NCI-H748 (cell line): ENCODE measurements around the gene LZTR1.
A peak's percentile ranks its signal among the peaks of the same experiment; 100 is the strongest.
"Not testable (repeated sequence)": the region's sequence is repeated elsewhere in the genome, so short reads cannot be mapped to it uniquely, and the experiment has no call there.

Source experiments
- DNase-seq: peaks from one replicate; lab custom pipeline; 2025; ENCODE audit not compliant: unreplicated experiment; lab: John Stamatoyannopoulos, UW

The LZTR1 gene

GRCh38 chr22:20981787-20982562 lies at the start of gene LZTR1:
LZTR1 (plus strand) TSS chr22:20982297; CDS start chr22:20982372, 75 bp downstream.
- peak; percentile 71 for DNase-seq

DNA sequence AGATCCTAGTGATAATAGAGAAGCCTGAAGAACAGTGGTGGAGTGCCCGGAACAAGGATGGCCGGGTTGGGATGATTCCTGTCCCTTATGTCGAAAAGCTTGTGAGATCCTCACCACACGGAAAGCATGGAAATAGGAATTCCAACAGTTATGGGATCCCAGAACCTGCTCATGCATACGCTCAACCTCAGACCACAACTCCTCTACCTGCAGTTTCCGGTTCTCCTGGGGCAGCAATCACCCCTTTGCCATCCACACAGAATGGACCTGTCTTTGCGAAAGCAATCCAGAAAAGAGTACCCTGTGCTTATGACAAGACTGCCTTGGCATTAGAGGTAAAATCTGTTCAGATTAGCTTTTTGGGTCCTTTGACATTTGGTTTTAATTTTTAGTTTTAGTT lies 48.2 kb upstream of the LZTR1 start:
- no peak for DNase-seq

- not testable (repeated sequence) for DNase-seq
Observed at GRCh38 chr22:20935049-20935448, 47.0 kb upstream of the LZTR1 start.

DNA sequence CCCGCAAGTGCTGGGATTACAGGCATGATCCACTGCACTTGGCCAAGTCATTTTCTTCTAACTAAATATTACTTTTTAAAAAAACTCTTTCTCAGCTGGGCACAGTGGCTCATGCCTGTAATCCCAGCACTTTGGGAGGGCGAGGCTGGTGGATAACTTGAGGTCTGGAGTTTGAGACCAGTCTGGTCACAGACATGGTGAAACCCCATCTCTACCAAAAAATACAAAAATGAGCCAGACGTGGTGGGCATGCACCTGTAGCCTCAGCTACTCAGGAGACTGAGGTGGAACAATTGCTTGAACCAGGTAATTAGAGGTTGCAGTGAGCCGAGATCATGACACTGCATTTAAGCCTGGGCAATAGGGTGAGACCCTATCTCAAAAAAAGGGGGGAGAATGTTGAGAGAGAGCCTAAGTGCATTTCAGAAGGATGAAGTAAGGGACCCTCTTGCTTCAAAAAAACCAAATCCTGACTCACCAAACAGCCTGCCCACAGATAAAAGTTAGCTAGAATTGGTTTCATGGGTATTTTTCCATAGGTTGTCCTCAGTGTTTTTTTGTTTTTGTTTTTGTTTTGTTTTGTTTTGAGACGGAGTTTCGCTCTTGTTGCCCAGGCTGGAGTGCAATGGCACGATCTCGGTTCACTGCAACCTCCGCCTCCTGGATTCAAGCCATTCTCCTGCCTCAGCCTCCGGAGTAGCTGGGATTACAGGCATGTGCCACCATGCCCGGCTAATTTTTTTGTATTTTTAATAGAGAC lies 46.1 kb upstream of the LZTR1 start:
- not testable (repeated sequence) for DNase-seq

GRCh38 chr22:20937031-20937793 lies 44.9 kb upstream of the LZTR1 start:
- no peak for DNase-seq

GRCh38 chr22:20937794-20938671 lies 44.1 kb upstream of the LZTR1 start:
- DNase-seq, result no peak

DNA sequence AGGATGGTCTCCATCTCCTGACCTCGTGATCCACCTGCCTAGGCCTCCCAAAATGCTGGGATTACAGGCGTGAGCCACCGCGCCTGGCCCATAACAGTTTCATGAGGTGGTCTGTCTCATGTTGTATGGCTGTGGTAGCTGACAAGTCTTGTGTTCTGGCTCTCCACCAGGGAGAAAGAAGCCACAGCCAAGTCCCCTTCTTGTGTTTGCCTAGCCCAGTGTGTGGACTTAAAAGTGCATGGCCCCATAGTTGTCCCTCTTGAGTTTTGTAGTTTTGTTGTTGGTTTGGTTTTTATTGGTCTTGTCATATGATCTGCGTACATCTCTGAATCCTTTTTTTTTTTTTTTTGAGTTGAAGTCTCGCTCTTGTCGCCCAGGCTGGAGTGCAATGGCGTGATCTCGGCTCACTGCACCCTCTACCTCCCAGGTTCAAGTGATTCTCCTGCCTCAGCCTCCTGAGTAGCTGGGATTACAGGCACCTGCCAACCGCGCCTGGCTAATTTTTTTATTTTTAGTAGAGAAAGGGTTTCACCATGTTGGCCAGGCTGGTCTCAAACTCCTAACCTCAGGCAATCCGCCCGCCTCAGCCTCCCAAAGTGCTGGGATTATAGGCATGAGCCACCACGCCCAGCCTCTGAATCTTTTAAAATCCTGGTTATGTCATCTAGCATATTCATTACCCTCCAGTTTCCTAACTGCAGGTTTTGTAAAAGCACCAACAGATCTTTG lies 42.5 kb upstream of the LZTR1 start:
- not testable (repeated sequence) for DNase-seq

DNA sequence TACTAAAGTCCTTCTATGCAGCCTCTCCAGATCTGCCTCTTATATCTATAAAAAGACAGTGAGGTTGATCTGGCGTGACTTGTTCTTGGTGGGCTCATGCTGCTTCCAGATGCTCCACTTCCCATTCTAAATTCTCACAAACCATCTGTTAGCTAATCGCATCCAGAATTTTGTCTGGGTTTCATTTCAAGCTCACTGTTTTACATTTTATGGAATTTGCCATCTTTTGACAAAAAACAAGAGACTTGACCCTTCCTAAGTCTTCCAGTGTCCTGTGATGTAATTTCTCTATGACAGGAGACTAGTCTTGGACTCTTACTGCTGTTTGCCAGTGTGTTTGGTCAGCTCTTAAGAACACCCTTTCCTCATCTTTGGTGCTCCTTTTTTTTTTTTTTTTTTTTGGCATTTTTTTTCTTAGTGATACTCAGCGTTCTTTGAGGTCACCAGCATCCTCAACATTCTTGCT lies 41.9 kb upstream of the LZTR1 start:
- no peak for DNase-seq

DNA sequence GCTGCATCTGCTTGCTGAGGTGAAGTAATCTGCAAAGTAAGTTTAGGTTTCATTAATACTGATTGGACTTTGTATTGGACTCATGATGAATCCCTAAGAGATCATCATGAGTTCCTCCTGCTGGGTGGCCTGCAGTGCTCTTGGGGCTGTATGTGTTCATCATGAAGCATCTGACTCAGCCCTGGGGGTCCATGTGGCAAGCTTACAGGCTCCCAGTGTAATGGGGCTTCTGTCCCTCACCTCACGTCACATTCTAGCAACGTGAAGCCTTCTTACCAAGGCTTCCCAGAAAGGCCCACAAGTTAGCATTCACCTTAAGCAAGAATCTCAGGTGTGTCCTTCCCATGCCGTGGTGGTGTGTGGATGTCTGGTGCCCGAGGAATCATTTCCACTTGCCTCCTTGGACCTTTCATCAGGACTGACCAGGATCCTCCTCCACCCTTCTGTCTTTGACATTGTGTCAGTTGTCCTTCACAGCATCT lies 41.2 kb upstream of the LZTR1 start:
- no peak for DNase-seq

DNA sequence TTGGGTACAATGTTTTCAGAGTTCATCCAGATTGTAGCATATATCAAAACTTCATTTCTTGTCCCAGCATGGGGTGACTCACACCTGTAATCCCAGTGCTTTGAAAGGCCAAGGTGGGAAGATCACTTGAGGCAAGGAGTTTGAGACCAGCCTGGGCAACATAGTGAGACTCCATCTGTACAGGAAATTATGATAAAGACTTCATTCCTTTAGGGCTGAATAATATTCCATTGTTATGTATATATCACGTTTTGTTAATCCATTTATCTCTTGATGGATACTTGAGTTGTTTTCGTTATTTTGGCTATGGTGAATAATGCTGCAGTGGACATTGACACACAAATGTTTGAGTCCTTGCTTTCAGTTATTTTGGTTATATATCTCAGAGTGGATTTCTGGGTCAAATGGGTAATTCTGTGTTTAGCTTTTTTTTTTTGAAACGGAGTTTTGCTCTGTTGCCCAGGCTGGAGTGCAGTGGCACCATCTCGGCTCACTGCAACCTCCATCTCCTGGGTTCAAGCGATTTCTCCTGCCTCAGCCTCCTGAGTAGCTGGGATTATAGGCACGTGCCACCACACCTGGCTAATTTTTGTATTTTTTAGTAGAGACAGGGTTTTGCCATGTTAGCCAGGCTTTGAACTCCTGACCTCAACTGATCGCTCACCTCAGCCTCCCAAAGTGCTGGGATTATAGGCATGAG lies 39.7 kb upstream of the LZTR1 start:
- DNase-seq, result not testable (repeated sequence)

GRCh38 chr22:20943104-20943933 lies 38.8 kb upstream of the LZTR1 start:
- no peak for DNase-seq

DNA sequence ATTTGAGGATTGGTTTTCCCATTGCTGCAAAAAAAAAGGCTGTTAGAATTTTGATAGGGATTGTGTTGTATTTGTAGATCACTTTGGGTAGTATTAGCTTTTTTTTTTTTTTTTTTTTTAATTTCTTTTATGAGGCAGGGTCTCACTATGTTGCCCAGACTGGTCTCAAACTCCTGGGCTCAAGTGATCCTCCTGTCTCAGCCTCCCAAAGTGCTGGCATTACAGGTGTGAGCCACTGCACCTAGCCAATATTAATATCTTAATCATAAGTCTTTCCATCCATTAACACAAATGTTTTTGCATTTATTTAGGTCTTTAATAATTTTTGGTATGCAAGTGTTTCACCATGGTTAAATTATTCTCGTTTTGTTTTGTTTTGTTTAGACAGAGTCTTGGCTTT lies 38.1 kb upstream of the LZTR1 start:
- DNase-seq, result no peak

- DNase-seq, result no peak
Observed at GRCh38 chr22:20945578-20945934, 36.5 kb upstream of the LZTR1 start.

DNA sequence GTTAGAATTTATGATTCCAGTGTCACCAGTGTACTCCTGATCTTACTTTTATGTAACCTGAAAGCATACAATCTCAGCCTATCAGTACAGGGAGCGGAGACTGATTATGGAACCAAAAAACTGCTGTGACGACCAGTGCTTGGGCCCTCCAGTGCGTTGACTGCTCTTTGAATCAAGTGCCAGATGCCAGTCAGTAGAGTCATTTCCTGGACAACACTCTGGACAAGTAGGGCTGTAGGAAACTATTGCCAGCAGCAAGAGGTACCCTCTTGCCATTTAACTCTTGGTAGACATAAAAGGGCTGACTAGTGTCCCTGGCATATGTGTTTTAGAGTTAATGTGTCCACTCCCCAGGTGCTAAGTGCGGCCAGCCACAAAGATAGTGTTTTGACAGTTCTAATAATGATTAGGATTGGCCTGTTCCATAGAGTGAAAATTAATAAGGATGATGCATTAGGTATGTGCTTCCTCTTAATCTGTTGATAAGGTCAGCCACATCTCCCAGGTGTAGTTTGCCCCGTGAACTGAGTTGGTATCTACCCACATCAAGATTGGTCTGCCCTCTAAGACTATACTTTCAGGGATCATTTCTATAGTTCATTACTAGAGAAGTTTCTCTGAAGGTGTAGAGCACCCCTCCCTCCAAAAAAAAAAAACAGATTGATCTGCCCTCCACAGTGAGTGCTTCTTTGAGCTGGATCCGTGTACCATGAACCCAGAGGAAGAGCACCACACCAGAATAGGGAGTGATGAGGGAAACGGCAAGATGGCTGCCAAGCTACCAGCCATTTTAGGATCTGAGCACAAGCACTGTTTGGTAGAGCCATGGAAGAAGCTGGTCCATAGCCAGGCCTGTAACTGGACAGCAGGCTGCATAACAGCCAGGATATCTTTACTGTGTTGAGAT lies 35.8 kb upstream of the LZTR1 start:
- DNase-seq, result no peak

DNA sequence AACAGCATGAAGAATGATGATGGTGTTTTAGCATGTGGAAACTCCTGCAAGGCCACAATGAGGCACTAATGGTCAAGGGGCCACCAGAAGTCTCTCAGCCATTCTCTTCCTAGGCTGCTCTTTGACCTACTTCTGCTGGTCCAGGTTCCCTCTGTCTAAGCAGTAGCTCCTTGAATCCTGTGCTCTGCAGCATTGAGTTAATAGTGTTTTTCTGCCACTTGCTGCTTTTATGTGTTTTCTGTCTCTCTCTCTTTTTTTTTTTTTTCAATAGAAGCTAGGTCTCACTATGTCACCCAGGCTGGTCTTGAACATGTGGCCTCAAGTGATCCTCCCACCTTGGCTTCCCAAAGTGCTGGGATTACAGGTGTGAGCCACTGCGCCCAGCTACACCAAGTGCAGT lies 35.1 kb upstream of the LZTR1 start:
- no peak for DNase-seq

DNA sequence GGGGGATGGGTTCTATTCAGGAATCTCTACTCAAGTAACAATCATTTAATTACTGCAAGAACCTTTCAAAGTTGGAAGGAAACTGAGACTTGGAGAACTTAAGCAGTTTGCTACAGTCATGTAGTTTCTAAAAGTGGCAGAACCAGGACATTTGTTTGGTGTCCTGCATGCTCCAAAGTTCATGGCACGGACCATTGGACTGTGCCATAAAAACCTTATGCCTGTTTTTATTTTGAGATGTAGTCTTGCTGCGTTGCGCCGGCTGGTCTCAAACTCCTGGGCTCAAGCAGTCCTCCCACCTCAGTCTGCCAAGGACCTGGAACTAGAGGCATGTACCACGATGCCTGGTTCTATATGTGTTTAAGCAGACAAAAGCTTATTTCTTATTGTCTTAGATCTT lies 33.6 kb upstream of the LZTR1 start:
- DNase-seq, result no peak

DNA sequence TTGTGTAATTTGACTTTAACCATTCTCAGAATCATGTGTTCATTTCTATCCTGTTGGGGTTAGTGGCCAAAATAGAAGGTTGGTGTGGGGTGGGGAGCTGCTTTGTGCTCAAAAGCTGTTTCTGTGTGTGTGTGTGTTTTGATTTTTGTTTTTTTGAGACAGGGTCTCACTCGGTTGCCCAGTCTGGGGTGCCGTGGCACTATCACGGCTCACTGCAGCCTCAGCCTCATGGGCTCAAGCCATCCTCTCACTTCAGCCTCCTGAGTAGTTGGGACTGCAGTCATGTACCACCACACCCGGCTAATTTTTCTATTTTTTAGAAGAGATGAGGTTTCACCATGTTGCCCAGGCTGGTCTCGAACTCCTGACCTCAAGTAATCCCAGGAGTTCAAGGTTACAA lies 33.1 kb upstream of the LZTR1 start:
- DNase-seq, result no peak
